ENCODE data around the gene LOXHD1.

Gene LOXHD1

DNA sequence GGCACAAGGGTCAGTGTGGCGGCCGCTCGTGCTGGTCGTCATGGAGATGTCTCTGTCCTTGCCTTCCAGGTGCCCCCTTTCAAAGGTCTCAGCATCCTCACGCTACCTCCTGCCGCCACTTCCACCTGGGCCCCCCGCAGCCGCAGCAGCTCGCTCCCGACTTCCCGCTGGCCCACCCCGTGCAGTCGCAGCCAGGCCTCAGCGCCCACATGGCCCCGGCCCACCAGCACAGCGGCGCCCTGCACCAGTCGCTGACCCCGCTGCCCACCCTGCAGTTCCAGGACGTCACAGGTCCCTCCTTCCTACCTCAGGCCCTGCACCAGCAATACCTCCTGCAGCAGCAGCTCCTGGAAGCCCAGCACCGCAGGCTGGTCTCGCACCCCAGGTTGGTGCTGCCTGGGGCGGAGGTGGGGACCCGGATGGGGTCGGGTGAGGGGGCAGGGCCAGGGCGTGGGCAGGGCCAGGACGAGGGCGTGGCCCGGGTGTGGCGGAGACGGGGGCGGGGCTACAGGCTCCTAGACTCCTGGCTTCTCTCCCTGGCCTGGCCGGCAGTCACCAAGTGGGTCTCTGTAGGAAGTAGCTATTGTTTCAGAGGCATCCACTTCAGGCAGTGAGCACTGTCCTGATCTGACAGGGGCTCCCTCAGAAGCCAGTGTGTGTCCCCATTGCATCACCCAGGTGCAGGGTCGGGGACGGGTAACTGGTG is 223.7 kb downstream of the LOXHD1 start:
- no peak for DNase-seq

DNA sequence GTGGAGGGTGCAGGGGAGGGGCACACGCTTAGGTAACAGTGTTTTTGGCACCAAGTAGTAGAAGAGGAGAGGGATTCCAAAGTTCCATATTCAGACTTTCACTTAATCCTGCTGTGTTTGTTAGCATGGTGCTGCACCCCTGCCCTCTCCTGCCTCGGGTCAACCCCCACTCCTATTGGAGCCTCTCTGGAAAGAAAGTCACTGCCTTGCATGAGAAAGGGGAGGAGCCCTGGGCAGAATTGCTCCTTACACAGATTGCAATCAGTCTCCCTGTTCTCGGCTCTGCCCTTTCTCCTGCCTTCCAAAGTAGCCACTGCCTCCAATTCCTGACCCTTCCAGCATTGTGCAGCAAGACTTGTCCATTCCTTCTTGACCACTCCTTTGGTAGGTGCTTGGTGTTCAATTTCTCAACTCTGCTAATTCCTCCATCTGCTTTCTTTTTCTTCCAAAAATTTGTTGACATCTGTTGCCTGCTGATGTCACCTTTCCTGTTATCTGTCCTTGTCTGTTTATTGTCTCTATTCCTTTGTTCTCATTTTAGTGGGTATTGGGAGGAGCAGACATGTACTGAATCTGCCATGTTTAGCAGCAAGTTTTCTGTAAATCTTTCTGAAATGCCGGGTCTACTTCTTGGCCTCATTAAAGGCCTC is 225.4 kb downstream of the LOXHD1 start:
- DNase-seq: no peak

DNA sequence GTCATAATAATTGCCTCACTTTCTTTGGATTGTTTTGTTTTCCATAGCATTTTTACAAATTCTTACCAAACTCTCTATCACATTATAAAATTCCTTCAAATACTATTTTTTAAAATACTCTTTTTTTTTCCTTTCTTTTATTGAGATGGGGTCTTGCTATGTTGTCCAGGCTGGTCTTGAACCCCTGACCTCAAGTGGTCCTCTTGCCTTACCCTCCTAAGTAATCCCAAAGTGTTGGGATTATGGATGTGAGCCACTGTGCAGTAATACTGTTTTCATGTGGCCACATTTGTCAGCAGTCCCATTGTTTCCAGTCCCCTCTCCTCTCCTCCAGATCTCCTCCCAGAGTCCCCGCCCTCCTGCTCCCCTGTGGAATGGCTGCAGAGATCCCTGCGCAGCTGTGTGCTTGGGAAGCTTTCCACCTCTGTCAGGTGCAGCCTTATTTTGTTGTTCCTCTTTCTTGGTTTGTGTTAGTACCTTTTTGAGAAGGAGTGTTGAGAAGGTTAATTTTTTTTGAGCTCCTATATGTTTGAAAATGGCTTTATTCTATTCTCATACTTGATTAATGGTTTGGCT is 227.3 kb downstream of the LOXHD1 start:
- no peak for DNase-seq

DNA sequence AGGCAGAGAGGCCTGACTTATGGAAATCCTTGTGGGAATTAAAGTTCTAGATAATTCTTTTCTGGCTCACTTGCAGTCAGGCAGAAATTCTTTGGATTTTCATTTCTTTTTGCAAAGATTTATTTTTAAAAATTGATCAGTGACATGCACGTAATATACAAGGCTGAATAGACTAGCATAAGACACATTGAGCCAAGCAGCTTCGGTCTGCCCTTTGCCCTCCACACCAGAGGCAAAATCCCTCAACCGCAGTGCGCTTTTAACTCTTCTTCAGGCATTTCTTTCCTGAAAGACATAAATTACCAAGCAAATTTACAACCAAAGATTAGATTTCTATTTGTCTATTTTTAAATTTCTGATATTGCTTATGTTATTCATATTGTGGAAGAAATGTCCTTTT is 227.9 kb downstream of the LOXHD1 start:
- no peak for DNase-seq

DNA sequence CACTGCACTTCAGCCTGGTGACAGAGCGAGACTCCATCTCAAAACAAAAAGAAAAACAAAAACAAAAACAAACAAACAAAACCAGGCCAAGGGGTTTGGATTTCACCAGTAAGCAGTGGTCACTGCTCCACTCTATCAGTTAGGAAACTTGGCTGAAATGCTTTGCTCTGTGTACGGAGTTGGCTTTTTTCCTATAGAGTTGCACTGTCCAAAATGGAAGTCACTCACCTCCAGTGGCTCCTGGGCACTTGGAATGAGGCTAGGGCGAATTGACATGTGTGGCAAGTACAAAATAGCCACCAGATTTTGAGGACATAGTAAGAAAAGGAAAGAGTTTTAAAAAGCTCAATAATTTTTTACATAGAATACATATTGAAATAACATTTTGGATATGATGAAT is 228.7 kb downstream of the LOXHD1 start:
- no peak for DNase-seq

DNA sequence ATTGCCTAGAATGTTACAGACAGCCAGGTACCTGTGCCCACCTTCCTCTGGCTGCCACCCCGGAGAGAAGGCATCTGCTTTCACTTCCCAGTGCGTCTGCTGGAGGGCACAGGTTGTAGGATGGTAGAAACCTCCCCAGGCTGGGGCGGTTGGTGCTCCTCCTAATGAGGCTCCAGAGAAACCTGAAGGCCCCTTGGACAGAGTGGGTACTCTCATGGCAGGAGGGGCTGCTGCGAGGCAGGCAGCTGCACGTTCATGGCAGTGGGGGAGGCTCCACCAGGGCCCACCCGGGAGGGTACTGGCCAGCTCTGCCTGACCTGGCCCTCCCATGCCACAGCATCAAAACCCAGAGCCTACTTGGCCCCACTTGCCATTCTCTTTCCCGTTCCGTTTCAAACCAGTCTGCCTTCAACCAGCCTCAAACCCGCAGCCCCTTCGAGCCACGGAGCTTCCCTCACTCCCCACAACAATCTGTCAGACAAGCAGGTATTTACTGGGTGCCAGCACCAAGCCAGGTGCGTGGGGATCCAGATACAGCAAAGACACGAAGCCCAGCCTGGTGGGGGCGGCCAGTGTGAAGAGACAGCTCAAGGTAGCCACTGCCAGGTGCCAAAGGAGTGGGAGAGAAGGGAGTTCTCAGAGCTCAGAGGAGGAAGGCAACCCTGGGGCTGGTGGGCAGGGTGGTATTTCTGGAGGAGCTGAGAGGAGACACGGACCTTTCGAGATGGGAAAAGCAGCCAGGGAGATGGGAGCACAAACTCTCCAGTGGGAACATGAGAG is 229.6 kb downstream of the LOXHD1 start:
- DNase-seq: no peak
